Thyroid gland (tissue), 4 donors: ENCODE results near the gene NUP93. TPM values are rescaled to one million over a fixed set of nuclear protein-coding genes. Genes with fewer than 3 reads are reported as not detected.

Experiments used
- DNase-seq, 2 donors: peaks; one replicate each; pipeline ENCODE4 v3.0.0-alpha.2; 2019
- H3K27ac ChIP-seq, 3 donors: fragments of 200-600 bp; sonication (generic); 1 replicate in 2 of 3; 2 replicates in 1 of 3; pipeline ENCODE4 v1.5.1; 2016 to 2019; ENCODE audit warnings: mild to moderate bottlenecking in 1 of 3, moderate library complexity in 1 of 3
- H3K27me3 ChIP-seq: fragments of 200-600 bp; sonication (generic); one replicate; pipeline ENCODE4 v1.5.1; 2019
- H3K36me3 ChIP-seq, 2 donors: fragments of 200-600 bp; sonication (generic); one replicate each; pipeline ENCODE4 v1.5.1; 2016 to 2019
- H3K4me1 ChIP-seq, 2 donors: fragments of 200-600 bp; sonication (generic); one replicate each; pipeline ENCODE4 v1.5.1; 2017 to 2019
- H3K4me3 ChIP-seq, 3 donors: fragments of 200-600 bp; sonication (generic); replicated peaks in 1 of 3; 1 replicate in 2 of 3; 2 replicates in 1 of 3; pipeline ENCODE4 v1.5.1; 2016; ENCODE audit warnings: mild to moderate bottlenecking in 1 of 3
- H3K9me3 ChIP-seq: fragments of 200-600 bp; sonication (generic); one replicate; pipeline ENCODE4 v1.5.1; 2017
- CTCF ChIP-seq, 6 experiments: fragments of 200-600 bp in 3 of 6; fragments of 450-650 bp in 3 of 6; sonication (generic) in 3 of 6; IDR thresholded peaks; one replicate each; pipeline ENCODE4 v1.5.1; 2016 to 2019; ENCODE audit warnings: antibody characterized with exemption in 6 of 6, mild to moderate bottlenecking in 2 of 6, inconsistent platforms in 1 of 6, moderate library complexity in 1 of 6
- POLR2A ChIP-seq, 2 donors: fragments of 450-650 bp; IDR thresholded peaks; one replicate each; pipeline ENCODE4 v1.6.1; 2017; ENCODE audit warnings: antibody characterized with exemption in 2 of 2, mild to moderate bottlenecking in 2 of 2, moderate library complexity in 1 of 2
- WGBS, 2 donors: methylation state at CpG; one replicate each; pipeline ENCODE4 v1.1.5; 2017; 5-methylcytosine and 5-hydroxymethylcytosine counted together
- intact Hi-C: fragments of 100-400 bp; cut with DNase I; formaldehyde crosslinking; loops from one replicate; pipeline ENCODE4 v1.15.1; 2023
- total RNA-seq, 4 donors: library from RNA; depleted of rRNA; stranded (reverse); fragments of >200 nt; gene quantifications; one replicate each; pipeline ENCODE4 v1.2.3, GENCODE V29; 2016

NUP93 gene
- total RNA-seq, 4 donors from 2014 or later: 70.1 to 150 (median 97.4) TPM

GRCh38 chr16:56755038-56755437, 25.1 kb downstream of the NUP93 start:
- intact Hi-C loops: no loop called here

GRCh38 chr16:56758432-56758831, 28.5 kb downstream of the NUP93 start:
- Histone ChIP-seq H3K36me3 (peaks cover 0 to 13% of the 10 kb centered on the region in 2 donors), H3K27ac (peak overlapping the region; percentile 21 to 60 (median 42)), H3K27me3 (no peaks in the 10 kb centered on the region), H3K9me3 (no peaks in the 10 kb centered on the region), H3K4me1 (peaks cover 0 to 13% of the 10 kb centered on the region in 2 donors), H3K4me3 (no peak overlapping the region)
- TF ChIP-seq CTCF (IDR thresholded peaks at IDR 0.05): no peak
- no peak for TF ChIP-seq POLR2A (IDR thresholded peaks at IDR 0.05)
- intact Hi-C loops: no loop called here
- DNase-seq: peak in 1 of 2 donors; percentile 12
- WGBS, 2 donors: 74 to 80% methylated on average over 3 of the region's 3 CpGs

More at GRCh38 chr16:56755038-56755437, 25.1 kb downstream of the NUP93 start:
- Histone ChIP-seq H3K9me3 (no peaks in the 10 kb centered on the region), H3K36me3 (peaks cover 0 to 1% of the 10 kb centered on the region in 2 donors), H3K4me3 (no peak overlapping the region), H3K27ac (no peak overlapping the region), H3K4me1 (peaks cover 7 to 30% of the 10 kb centered on the region in 2 donors), H3K27me3 (no peaks in the 10 kb centered on the region)
- no peak for DNase-seq
- TF ChIP-seq POLR2A (IDR thresholded peaks at IDR 0.05): no peak
- TF ChIP-seq CTCF (IDR thresholded peaks at IDR 0.05): no peak

GRCh38 chr16:56758930-56759329, 29.0 kb downstream of the NUP93 start:
- intact Hi-C loops: no loop called here
- no peaks in the 10 kb centered on the region for H3K27me3 ChIP-seq
- H3K27ac ChIP-seq: peak overlapping the region; percentile 31 to 60 (median 42)
- no peak for DNase-seq
- peaks cover 0 to 13% of the 10 kb centered on the region in 2 donors for H3K4me1 ChIP-seq
- H3K9me3 ChIP-seq: no peaks in the 10 kb centered on the region
- TF ChIP-seq CTCF (IDR thresholded peaks at IDR 0.05) (no peak), POLR2A (IDR thresholded peaks at IDR 0.05) (no peak)
- peaks cover 0 to 13% of the 10 kb centered on the region in 2 donors for H3K36me3 ChIP-seq
- no peak overlapping the region for H3K4me3 ChIP-seq
- 51 to 80% methylated on average over 4 of the region's 4 CpGs for WGBS, 2 donors

GRCh38 chr16:56763291-56763916, 33.5 kb downstream of the NUP93 start:
- Histone ChIP-seq H3K4me1 (peaks cover 0 to 22% of the 10 kb centered on the region in 2 donors), H3K27me3 (no peaks in the 10 kb centered on the region), H3K27ac (no peak overlapping the region), H3K9me3 (no peaks in the 10 kb centered on the region), H3K36me3 (peaks cover 0 to 13% of the 10 kb centered on the region in 2 donors), H3K4me3 (no peak overlapping the region)
- DNase-seq: no peak
- WGBS, 2 donors: 94 to 97% methylated on average over 1 of the region's 1 CpG
- no peak for TF ChIP-seq POLR2A (IDR thresholded peaks at IDR 0.05)
- no peak for TF ChIP-seq CTCF (IDR thresholded peaks at IDR 0.05)
- intact Hi-C loops: no loop called here

GRCh38 chr16:56764835-56765234, 34.9 kb downstream of the NUP93 start:
- Histone ChIP-seq H3K36me3 (peaks cover 0 to 13% of the 10 kb centered on the region in 2 donors), H3K27me3 (no peaks in the 10 kb centered on the region), H3K4me1 (peaks cover 10 to 21% of the 10 kb centered on the region in 2 donors), H3K27ac (no peak overlapping the region), H3K9me3 (no peaks in the 10 kb centered on the region), H3K4me3 (no peak overlapping the region)
- WGBS, 2 donors: 79 to 81% methylated on average over 2 of the region's 2 CpGs
- DNase-seq: no peak
- no peak for TF ChIP-seq CTCF (IDR thresholded peaks at IDR 0.05)
- intact Hi-C loops: no loop called here
